ENCODE results near the gene PAPPA. TPM values are rescaled to one million over a fixed set of nuclear protein-coding genes. Genes with fewer than 3 reads are reported as not detected.

Gene PAPPA
- total RNA-seq, 2 experiments from 2014 or later, result not detected

- intact Hi-C loops (cut with micrococcal nuclease; ENCODE audit: unreplicated experiment), result no loop called here
- Histone ChIP-seq H3K27ac (ENCODE audit: low read depth, low read length, poor library complexity, severe bottlenecking) (no peak overlapping the region), H3K4me3 (ENCODE audit: low read depth, low read length, poor library complexity, severe bottlenecking) (no peak overlapping the region), H3K79me2 (ENCODE audit: insufficient read depth, low read depth, low read length) (no peaks in the 10 kb centered on the region), H3K4me1 (ENCODE audit: insufficient read depth, low read length, poor library complexity, severe bottlenecking) (no peaks in the 10 kb centered on the region), H2AFZ (ENCODE audit: low read length) (no peak overlapping the region), H3K9me2 (ENCODE audit: insufficient read depth, low read length) (no peaks in the 10 kb centered on the region), H3K4me2 (ENCODE audit: low read length) (no peak overlapping the region), H4K20me1 (ENCODE audit: insufficient read depth, low read length) (no peaks in the 10 kb centered on the region), H3K36me3 (ENCODE audit: insufficient read depth, low read length) (no peaks in the 10 kb centered on the region), H3K9me3 (ENCODE audit: low read length) (no peaks in the 10 kb centered on the region)
- no TSS peak for BruUV-seq (replicated peaks)
- POLR2A ChIA-PET, result no interaction called here
- no peak for DNase-seq (ENCODE audit: low spot score)
- no peak for TF ChIP-seq CTCF (conservative IDR thresholded peaks at IDR 0.05; ENCODE audit: low read length)
- no peak for TF ChIP-seq EZH2phosphoT487 (IDR thresholded peaks at IDR 0.05; ENCODE audit: borderline replicate concordance, low read depth, low read length)
- CTCF ChIA-PET (ENCODE audit: unreplicated experiment), result no interaction called here
Observed at GRCh38 chr9:116279230-116279629, 125.6 kb downstream of the PAPPA start.

- H3K79me2 ChIP-seq (ENCODE audit: insufficient read depth, low read depth, low read length), result no peaks in the 10 kb centered on the region
- no peaks in the 10 kb centered on the region for H3K9me3 ChIP-seq (ENCODE audit: low read length)
- H3K4me1 ChIP-seq (ENCODE audit: insufficient read depth, low read length, poor library complexity, severe bottlenecking), result no peaks in the 10 kb centered on the region
- no TSS peak for BruUV-seq (replicated peaks)
- ChIA-PET POLR2A (no interaction called here), CTCF (ENCODE audit: unreplicated experiment) (no interaction called here)
- no peak overlapping the region for H3K4me3 ChIP-seq (ENCODE audit: low read depth, low read length, poor library complexity, severe bottlenecking)
- no peak overlapping the region for H2AFZ ChIP-seq (ENCODE audit: low read length)
- H4K20me1 ChIP-seq (ENCODE audit: insufficient read depth, low read length), result no peaks in the 10 kb centered on the region
- DNase-seq (ENCODE audit: low spot score), result no peak
- no peak overlapping the region for H3K27ac ChIP-seq (ENCODE audit: low read depth, low read length, poor library complexity, severe bottlenecking)
- H3K36me3 ChIP-seq (ENCODE audit: insufficient read depth, low read length), result no peaks in the 10 kb centered on the region
- no peak overlapping the region for H3K4me2 ChIP-seq (ENCODE audit: low read length)
- no peaks in the 10 kb centered on the region for H3K9me2 ChIP-seq (ENCODE audit: insufficient read depth, low read length)
- intact Hi-C loops (cut with micrococcal nuclease; ENCODE audit: unreplicated experiment), result no loop called here
- TF ChIP-seq CTCF (conservative IDR thresholded peaks at IDR 0.05; ENCODE audit: low read length) (no peak), EZH2phosphoT487 (IDR thresholded peaks at IDR 0.05; ENCODE audit: borderline replicate concordance, low read depth, low read length) (no peak)
Observed at GRCh38 chr9:116280529-116280928, 126.9 kb downstream of the PAPPA start.

- Histone ChIP-seq H3K27ac (ENCODE audit: low read depth, low read length, poor library complexity, severe bottlenecking) (no peak overlapping the region), H3K36me3 (ENCODE audit: insufficient read depth, low read length) (no peaks in the 10 kb centered on the region), H4K20me1 (ENCODE audit: insufficient read depth, low read length) (no peaks in the 10 kb centered on the region), H3K79me2 (ENCODE audit: insufficient read depth, low read depth, low read length) (no peaks in the 10 kb centered on the region), H3K4me2 (ENCODE audit: low read length) (no peak overlapping the region), H3K9me2 (ENCODE audit: insufficient read depth, low read length) (no peaks in the 10 kb centered on the region), H2AFZ (ENCODE audit: low read length) (no peak overlapping the region), H3K4me1 (ENCODE audit: insufficient read depth, low read length, poor library complexity, severe bottlenecking) (no peaks in the 10 kb centered on the region), H3K4me3 (ENCODE audit: low read depth, low read length, poor library complexity, severe bottlenecking) (no peak overlapping the region), H3K9me3 (ENCODE audit: low read length) (no peaks in the 10 kb centered on the region)
- TF ChIP-seq EZH2phosphoT487 (IDR thresholded peaks at IDR 0.05; ENCODE audit: borderline replicate concordance, low read depth, low read length), result no peak
- no peak for TF ChIP-seq CTCF (conservative IDR thresholded peaks at IDR 0.05; ENCODE audit: low read length)
- ChIA-PET POLR2A (no interaction called here), CTCF (ENCODE audit: unreplicated experiment) (no interaction called here)
- BruUV-seq (replicated peaks), result no TSS peak
- DNase-seq (ENCODE audit: low spot score), result no peak
- intact Hi-C loops (cut with micrococcal nuclease; ENCODE audit: unreplicated experiment), result no loop called here
Observed at GRCh38 chr9:116282597-116282996, 129.0 kb downstream of the PAPPA start.
